Neural cell (in vitro differentiated cells): Measurements from ENCODE around the gene UBE2K. TPM values are rescaled to one million over a fixed set of nuclear protein-coding genes. Genes with fewer than 3 reads are reported as not detected.

Source experiments
- H2AFZ ChIP-seq: fragments of 200-600, 300-800 bp; sonication (generic), shearing (Covaris generic); 2 replicates; pipeline ENCODE4 v1.6.0; 2014; ENCODE audit warnings: low read depth, mild to moderate bottlenecking, antibody characterized with exemption, low read length, moderate library complexity
- H3F3A ChIP-seq: fragments of 200-600 bp; shearing (Covaris generic); 2 replicates; pipeline ENCODE4 v1.6.1; 2016; ENCODE audit warnings: mild to moderate bottlenecking, moderate library complexity, mixed read lengths, antibody characterized with exemption, low read length; ENCODE audit not compliant: insufficient read depth, poor library complexity, severe bottlenecking
- H3K27ac ChIP-seq: fragments of 200-600, 300-800 bp; sonication (generic), shearing (Covaris generic); 2 replicates; pipeline ENCODE4 v1.5.1; 2014; ENCODE audit warnings: mild to moderate bottlenecking, low read length, moderate library complexity
- H3K27me3 ChIP-seq: fragments of 300-800, 200-600 bp; sonication (generic), shearing (Covaris generic); 2 replicates; pipeline ENCODE4 v1.6.0; 2014; ENCODE audit warnings: mild to moderate bottlenecking, low read depth, low read length, moderate library complexity; ENCODE audit not compliant: insufficient read depth
- H3K36me3 ChIP-seq: fragments of 300-800, 200-600 bp; sonication (generic), shearing (Covaris generic); 2 replicates; pipeline ENCODE4 v1.5.1; 2014; ENCODE audit warnings: mild to moderate bottlenecking, antibody characterized with exemption, low read length, moderate library complexity; ENCODE audit not compliant: insufficient read depth
- H3K4me2 ChIP-seq: fragments of 300-800, 200-600 bp; sonication (generic), shearing (Covaris generic); 2 replicates; pipeline ENCODE4 v1.6.0; 2014; ENCODE audit warnings: mild to moderate bottlenecking, low read length
- H3K4me3 ChIP-seq: fragments of 300-800, 200-600 bp; sonication (generic), shearing (Covaris generic); 2 replicates; pipeline ENCODE4 v1.5.1; 2014; ENCODE audit warnings: mild to moderate bottlenecking, low read length, moderate library complexity
- H3K79me2 ChIP-seq: fragments of 200-600 bp; shearing (Covaris generic); replicated peaks from 2 replicates; pipeline ENCODE4 v1.6.0; 2014; ENCODE audit warnings: mild to moderate bottlenecking, low read length, moderate library complexity; ENCODE audit not compliant: insufficient read depth
- H3K9ac ChIP-seq: fragments of 300-800, 200-600 bp; sonication (generic), shearing (Covaris generic); 2 replicates; pipeline ENCODE4 v1.6.1; 2016; ENCODE audit warnings: mild to moderate bottlenecking, low read length, mixed read lengths
- H3K9me2 ChIP-seq: fragments of 200-600 bp; shearing (Covaris generic); 2 replicates; pipeline ENCODE4 v1.6.1; 2016; ENCODE audit warnings: mild to moderate bottlenecking, low read length, mixed read lengths; ENCODE audit not compliant: insufficient read depth
- H3K9me3 ChIP-seq: fragments of 200-600, 300-800 bp; sonication (generic), shearing (Covaris generic); 2 replicates; pipeline ENCODE4 v1.6.1; 2016; ENCODE audit warnings: mild to moderate bottlenecking, mixed run types, low read length, moderate library complexity, mixed read lengths
- H4K20me1 ChIP-seq: fragments of 200-600 bp; shearing (Covaris generic); 2 replicates; pipeline ENCODE4 v1.6.1; 2016; ENCODE audit warnings: mild to moderate bottlenecking, mixed run types; ENCODE audit not compliant: insufficient read depth
- EP300 ChIP-seq: fragments of 450-650 bp; conservative IDR thresholded peaks from 2 replicates; pipeline ENCODE4 v1.6.1; 2014; ENCODE audit warnings: antibody characterized with exemption, mild to moderate bottlenecking, moderate library complexity; ENCODE audit not compliant: poor library complexity, severe bottlenecking
- EZH2 ChIP-seq: fragments of 200-600, 300-800 bp; shearing (Covaris generic), sonication (generic); IDR thresholded peaks from 2 replicates; pipeline ENCODE4 v1.6.1; 2014; ENCODE audit warnings: antibody characterized with exemption, low read length, borderline replicate concordance, mild to moderate bottlenecking; ENCODE audit not compliant: insufficient read depth, poor library complexity, severe bottlenecking
- MXI1 ChIP-seq: fragments of 450-650 bp; conservative IDR thresholded peaks from 2 replicates; pipeline ENCODE4 v1.6.1; 2014; ENCODE audit warnings: antibody characterized with exemption, mild to moderate bottlenecking; ENCODE audit not compliant: poor library complexity, severe bottlenecking
- POLR2AphosphoS5 ChIP-seq: IDR thresholded peaks from 2 replicates; pipeline ENCODE4 v1.6.1; 2012
- RAD21 ChIP-seq: fragments of 450-650 bp; conservative IDR thresholded peaks from 2 replicates; pipeline ENCODE4 v1.6.1; 2014; ENCODE audit warnings: antibody characterized with exemption, mild to moderate bottlenecking, moderate library complexity
- SMC3 ChIP-seq: fragments of 450-650 bp; conservative IDR thresholded peaks from 2 replicates; pipeline ENCODE4 v1.6.1; 2014; ENCODE audit warnings: antibody characterized with exemption, mild to moderate bottlenecking, moderate library complexity; ENCODE audit not compliant: poor library complexity
- TAF1 ChIP-seq: IDR thresholded peaks from 2 replicates; pipeline ENCODE4 v1.6.1; 2012; ENCODE audit warnings: low read depth
- polyA plus RNA-seq: library from polyadenylated mRNA; depleted of rRNA; stranded (reverse); fragments of >200 nt; gene quantifications from 2 replicates; pipeline ENCODE4 v1.2.3, GENCODE V29; 2014
- TF ChIP-seq, protein P1 (sequence below): IDR thresholded peaks from 2 replicates; pipeline ENCODE4 v1.6.1; 2012; ENCODE audit warnings: borderline replicate concordance
- TF ChIP-seq, protein P2 (sequence below): fragments of 450-650 bp; IDR thresholded peaks from 2 replicates; pipeline ENCODE4 v1.5.1; 2014; ENCODE audit warnings: antibody characterized with exemption, mild to moderate bottlenecking, moderate library complexity; ENCODE audit not compliant: poor library complexity, severe bottlenecking

Gene UBE2K
- polyA plus RNA-seq, 1 donor from 2014 or later: 45.8 TPM

DNA sequence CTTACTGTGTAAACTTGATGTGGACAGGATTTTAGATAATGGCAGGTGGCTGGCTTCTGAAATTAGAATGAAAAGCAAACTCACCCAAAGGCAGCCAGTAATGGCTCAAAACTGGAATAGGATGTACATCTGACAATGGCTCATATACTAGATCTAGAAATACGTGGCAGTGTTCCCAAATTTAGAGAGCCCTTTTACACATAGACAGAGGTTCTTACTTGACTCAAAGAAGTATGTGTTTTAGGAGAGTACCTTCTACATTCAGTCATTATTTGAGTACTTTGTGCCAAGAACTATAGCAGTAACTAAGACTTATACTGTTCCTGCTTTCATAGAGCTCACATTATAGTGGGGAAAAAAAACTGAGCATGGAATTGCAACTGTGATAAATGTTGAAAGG, 48.0 kb downstream of the UBE2K start:
- Histone ChIP-seq H4K20me1 (no peaks in the 10 kb centered on the region), H3K4me2 (no peak overlapping the region), H3K9me3 (no peaks in the 10 kb centered on the region), H3K9me2 (no peaks in the 10 kb centered on the region), H3K36me3 (no peaks in the 10 kb centered on the region), H3K27me3 (no peaks in the 10 kb centered on the region), H3K79me2 (no peaks in the 10 kb centered on the region), H2AFZ (no peak overlapping the region), H3K4me3 (no peak overlapping the region), H3K9ac (no peak overlapping the region), H3F3A (no peaks in the 10 kb centered on the region), H3K27ac (no peak overlapping the region)
- TF ChIP-seq EZH2 (no peak), POLR2AphosphoS5 (no peak), SMC3 (no peak), RAD21 (no peak), MXI1 (no peak), TAF1 (no peak), EP300 (no peak)
- TF ChIP-seq, protein P1, sequence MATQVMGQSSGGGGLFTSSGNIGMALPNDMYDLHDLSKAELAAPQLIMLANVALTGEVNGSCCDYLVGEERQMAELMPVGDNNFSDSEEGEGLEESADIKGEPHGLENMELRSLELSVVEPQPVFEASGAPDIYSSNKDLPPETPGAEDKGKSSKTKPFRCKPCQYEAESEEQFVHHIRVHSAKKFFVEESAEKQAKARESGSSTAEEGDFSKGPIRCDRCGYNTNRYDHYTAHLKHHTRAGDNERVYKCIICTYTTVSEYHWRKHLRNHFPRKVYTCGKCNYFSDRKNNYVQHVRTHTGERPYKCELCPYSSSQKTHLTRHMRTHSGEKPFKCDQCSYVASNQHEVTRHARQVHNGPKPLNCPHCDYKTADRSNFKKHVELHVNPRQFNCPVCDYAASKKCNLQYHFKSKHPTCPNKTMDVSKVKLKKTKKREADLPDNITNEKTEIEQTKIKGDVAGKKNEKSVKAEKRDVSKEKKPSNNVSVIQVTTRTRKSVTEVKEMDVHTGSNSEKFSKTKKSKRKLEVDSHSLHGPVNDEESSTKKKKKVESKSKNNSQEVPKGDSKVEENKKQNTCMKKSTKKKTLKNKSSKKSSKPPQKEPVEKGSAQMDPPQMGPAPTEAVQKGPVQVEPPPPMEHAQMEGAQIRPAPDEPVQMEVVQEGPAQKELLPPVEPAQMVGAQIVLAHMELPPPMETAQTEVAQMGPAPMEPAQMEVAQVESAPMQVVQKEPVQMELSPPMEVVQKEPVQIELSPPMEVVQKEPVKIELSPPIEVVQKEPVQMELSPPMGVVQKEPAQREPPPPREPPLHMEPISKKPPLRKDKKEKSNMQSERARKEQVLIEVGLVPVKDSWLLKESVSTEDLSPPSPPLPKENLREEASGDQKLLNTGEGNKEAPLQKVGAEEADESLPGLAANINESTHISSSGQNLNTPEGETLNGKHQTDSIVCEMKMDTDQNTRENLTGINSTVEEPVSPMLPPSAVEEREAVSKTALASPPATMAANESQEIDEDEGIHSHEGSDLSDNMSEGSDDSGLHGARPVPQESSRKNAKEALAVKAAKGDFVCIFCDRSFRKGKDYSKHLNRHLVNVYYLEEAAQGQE: no peak
- TF ChIP-seq, protein P2, sequence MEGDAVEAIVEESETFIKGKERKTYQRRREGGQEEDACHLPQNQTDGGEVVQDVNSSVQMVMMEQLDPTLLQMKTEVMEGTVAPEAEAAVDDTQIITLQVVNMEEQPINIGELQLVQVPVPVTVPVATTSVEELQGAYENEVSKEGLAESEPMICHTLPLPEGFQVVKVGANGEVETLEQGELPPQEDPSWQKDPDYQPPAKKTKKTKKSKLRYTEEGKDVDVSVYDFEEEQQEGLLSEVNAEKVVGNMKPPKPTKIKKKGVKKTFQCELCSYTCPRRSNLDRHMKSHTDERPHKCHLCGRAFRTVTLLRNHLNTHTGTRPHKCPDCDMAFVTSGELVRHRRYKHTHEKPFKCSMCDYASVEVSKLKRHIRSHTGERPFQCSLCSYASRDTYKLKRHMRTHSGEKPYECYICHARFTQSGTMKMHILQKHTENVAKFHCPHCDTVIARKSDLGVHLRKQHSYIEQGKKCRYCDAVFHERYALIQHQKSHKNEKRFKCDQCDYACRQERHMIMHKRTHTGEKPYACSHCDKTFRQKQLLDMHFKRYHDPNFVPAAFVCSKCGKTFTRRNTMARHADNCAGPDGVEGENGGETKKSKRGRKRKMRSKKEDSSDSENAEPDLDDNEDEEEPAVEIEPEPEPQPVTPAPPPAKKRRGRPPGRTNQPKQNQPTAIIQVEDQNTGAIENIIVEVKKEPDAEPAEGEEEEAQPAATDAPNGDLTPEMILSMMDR: no peak

DNA sequence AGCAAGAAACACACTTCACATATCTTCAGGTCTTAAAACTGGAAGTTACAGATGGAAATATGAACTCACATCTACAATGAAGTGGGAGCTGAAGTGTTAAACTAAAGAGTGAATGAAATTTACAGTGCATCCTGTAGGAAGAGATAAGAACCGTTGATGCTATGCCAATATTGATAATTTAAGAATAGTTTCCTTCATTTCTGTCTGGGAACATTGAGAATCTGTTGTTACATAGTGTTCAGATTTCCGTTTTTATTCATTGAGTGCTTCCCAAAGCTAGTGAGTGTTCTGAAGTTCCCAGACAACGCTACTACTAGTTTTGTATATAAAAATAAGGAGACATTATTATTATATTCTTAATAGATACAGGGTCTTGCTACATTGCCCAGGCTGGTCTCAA, 52.3 kb downstream of the UBE2K start:
- Histone ChIP-seq H3K79me2 (no peaks in the 10 kb centered on the region), H3K27ac (no peak overlapping the region), H3K9me2 (no peaks in the 10 kb centered on the region), H4K20me1 (no peaks in the 10 kb centered on the region), H3K9ac (no peak overlapping the region), H3K4me3 (no peak overlapping the region), H2AFZ (no peak overlapping the region), H3K9me3 (no peaks in the 10 kb centered on the region), H3F3A (no peaks in the 10 kb centered on the region), H3K4me2 (no peak overlapping the region), H3K27me3 (no peaks in the 10 kb centered on the region), H3K36me3 (no peaks in the 10 kb centered on the region)
- TF ChIP-seq, protein P2: no peak
- TF ChIP-seq EZH2 (no peak), MXI1 (no peak), RAD21 (no peak), POLR2AphosphoS5 (no peak), SMC3 (no peak), TAF1 (no peak), EP300 (no peak)
- TF ChIP-seq, protein P1: no peak
